IPS-NIHi11 (cell line): ENCODE measurements around the gene TEX30.

Experiments
- DNase-seq: peaks from one replicate; pipeline ENCODE4 v3.0.0; 2012; ENCODE audit warnings: mixed read lengths, low spot score

The TEX30 gene

GRCh38 chr13:102779436-102780159, 6.0 kb upstream of the TEX30 start:
- no peak for DNase-seq

GRCh38 chr13:102777736-102778135, 4.2 kb upstream of the TEX30 start:
- DNase-seq = no peak

- no peak for DNase-seq
These were observed 2.7 kb upstream of the TEX30 start for GRCh38 chr13:102776271-102776670.

GRCh38 chr13:102774591-102775520, 1.3 kb upstream of the TEX30 start:
- DNase-seq = no peak

- no peak for DNase-seq
These were observed 605 bp upstream of the TEX30 start for GRCh38 chr13:102774214-102774568.

GRCh38 chr13:102772042-102772425, 1.6 kb downstream of the TEX30 start:
- DNase-seq = no peak

GRCh38 chr13:102771298-102772041, 2.1 kb downstream of the TEX30 start:
- no peak for DNase-seq

- DNase-seq = no peak
These were observed 3.2 kb downstream of the TEX30 start for GRCh38 chr13:102770435-102770834.

- no peak for DNase-seq
These were observed 3.9 kb downstream of the TEX30 start for GRCh38 chr13:102769679-102770078.

- DNase-seq = no peak
These were observed 4.7 kb downstream of the TEX30 start for GRCh38 chr13:102768909-102769308.

- DNase-seq = no peak
These were observed 9.8 kb downstream of the TEX30 start for GRCh38 chr13:102763741-102764140.

- DNase-seq = no peak
These were observed 12.5 kb downstream of the TEX30 start for GRCh38 chr13:102761071-102761470.

- DNase-seq = no peak
These were observed 14.7 kb downstream of the TEX30 start for GRCh38 chr13:102758842-102759241.

- no peak for DNase-seq
These were observed 16.6 kb downstream of the TEX30 start for GRCh38 chr13:102757006-102757405.

GRCh38 chr13:102751886-102752285, 21.7 kb downstream of the TEX30 start:
- DNase-seq = no peak

- no peak for DNase-seq
These were observed 31.1 kb downstream of the TEX30 start for GRCh38 chr13:102742506-102742905.

- DNase-seq = no peak
These were observed 31.5 kb downstream of the TEX30 start for GRCh38 chr13:102742101-102742500.

- DNase-seq = no peak
These were observed 43.9 kb downstream of the TEX30 start for GRCh38 chr13:102729560-102730270.

- no peak for DNase-seq
These were observed 47.2 kb downstream of the TEX30 start for GRCh38 chr13:102726430-102726829.

- DNase-seq = no peak
These were observed 48.7 kb downstream of the TEX30 start for GRCh38 chr13:102724923-102725322.

- no peak for DNase-seq
These were observed 51.8 kb downstream of the TEX30 start for GRCh38 chr13:102721800-102722231.

GRCh38 chr13:102718746-102719145, 54.8 kb downstream of the TEX30 start:
- DNase-seq = no peak
